KBM-7 (cell line): ENCODE measurements around the gene CCDC170.
"Not testable (repeated sequence)": the region's sequence is repeated elsewhere in the genome, so short reads cannot be mapped to it uniquely, and the experiment has no call there.

Source experiments
- DNase-seq: peaks from one replicate; pipeline ENCODE4 v3.0.0-alpha.2; 2015
- in situ Hi-C: fragments of 300-500 bp; cut with MboI; formaldehyde crosslinking; loops from 2 replicates; pipeline ENCODE4 v1.14.3; 2020; ENCODE audit warnings: low sequenced_read_pairs, low pct_unique_long_range_greater_than_20kb, mixed read lengths

The CCDC170 gene

GRCh38 chr6:151539506-151540268, 45.9 kb downstream of the CCDC170 start:
- in situ Hi-C loops = no loop called here
- no peak for DNase-seq

GRCh38 chr6:151544453-151544852, 50.6 kb downstream of the CCDC170 start:
- DNase-seq = no peak
- in situ Hi-C loops = no loop called here

GRCh38 chr6:151544884-151545283, 51.1 kb downstream of the CCDC170 start:
- in situ Hi-C loops, DNase-seq: not testable (repeated sequence)

- in situ Hi-C loops = no loop called here
- DNase-seq = no peak
Observed at GRCh38 chr6:151546941-151547659, 53.3 kb downstream of the CCDC170 start.

GRCh38 chr6:151548201-151548600, 54.4 kb downstream of the CCDC170 start:
- no peak for DNase-seq
- in situ Hi-C loops = no loop called here

- DNase-seq = no peak
- in situ Hi-C loops = no loop called here
Observed at GRCh38 chr6:151549790-151550189, 56.0 kb downstream of the CCDC170 start.

- in situ Hi-C loops = no loop called here
- no peak for DNase-seq
Observed at GRCh38 chr6:151550618-151551017, 56.8 kb downstream of the CCDC170 start.

- peak; percentile 95 for DNase-seq
- in situ Hi-C loops = no loop called here
Observed at GRCh38 chr6:151551223-151551857, 57.5 kb downstream of the CCDC170 start.

- in situ Hi-C loops = no loop called here
- DNase-seq = no peak
Observed at GRCh38 chr6:151553416-151554165, 59.8 kb downstream of the CCDC170 start.

- in situ Hi-C loops = no loop called here
- no peak for DNase-seq
Observed at GRCh38 chr6:151561238-151561637, 67.4 kb downstream of the CCDC170 start.

- in situ Hi-C loops = no loop called here
- no peak for DNase-seq
Observed at GRCh38 chr6:151564654-151565053, 70.8 kb downstream of the CCDC170 start.

GRCh38 chr6:151565940-151566339, 72.1 kb downstream of the CCDC170 start:
- in situ Hi-C loops = no loop called here
- no peak for DNase-seq

- in situ Hi-C loops = no loop called here
- DNase-seq = no peak
Observed at GRCh38 chr6:151566557-151566956, 72.7 kb downstream of the CCDC170 start.

- in situ Hi-C loops = no loop called here
- no peak for DNase-seq
Observed at GRCh38 chr6:151576633-151577032, 82.8 kb downstream of the CCDC170 start.

- no peak for DNase-seq
- in situ Hi-C loops = no loop called here
Observed at GRCh38 chr6:151577257-151577656, 83.4 kb downstream of the CCDC170 start.

- in situ Hi-C loops = no loop called here
- no peak for DNase-seq
Observed at GRCh38 chr6:151585741-151586140, 91.9 kb downstream of the CCDC170 start.

- in situ Hi-C loops = no loop called here
- DNase-seq = no peak
Observed at GRCh38 chr6:151589667-151590066, 95.8 kb downstream of the CCDC170 start.

- DNase-seq = no peak
- in situ Hi-C loops = no loop called here
Observed at GRCh38 chr6:151590742-151591141, 96.9 kb downstream of the CCDC170 start.

GRCh38 chr6:151592449-151593159, 98.8 kb downstream of the CCDC170 start:
- in situ Hi-C loops = no loop called here
- no peak for DNase-seq
